ENCODE measurements around the gene ZNF254.
"Not testable (repeated sequence)": the region's sequence is repeated elsewhere in the genome, so short reads cannot be mapped to it uniquely, and the experiment has no call there.

The ZNF254 gene

DNA sequence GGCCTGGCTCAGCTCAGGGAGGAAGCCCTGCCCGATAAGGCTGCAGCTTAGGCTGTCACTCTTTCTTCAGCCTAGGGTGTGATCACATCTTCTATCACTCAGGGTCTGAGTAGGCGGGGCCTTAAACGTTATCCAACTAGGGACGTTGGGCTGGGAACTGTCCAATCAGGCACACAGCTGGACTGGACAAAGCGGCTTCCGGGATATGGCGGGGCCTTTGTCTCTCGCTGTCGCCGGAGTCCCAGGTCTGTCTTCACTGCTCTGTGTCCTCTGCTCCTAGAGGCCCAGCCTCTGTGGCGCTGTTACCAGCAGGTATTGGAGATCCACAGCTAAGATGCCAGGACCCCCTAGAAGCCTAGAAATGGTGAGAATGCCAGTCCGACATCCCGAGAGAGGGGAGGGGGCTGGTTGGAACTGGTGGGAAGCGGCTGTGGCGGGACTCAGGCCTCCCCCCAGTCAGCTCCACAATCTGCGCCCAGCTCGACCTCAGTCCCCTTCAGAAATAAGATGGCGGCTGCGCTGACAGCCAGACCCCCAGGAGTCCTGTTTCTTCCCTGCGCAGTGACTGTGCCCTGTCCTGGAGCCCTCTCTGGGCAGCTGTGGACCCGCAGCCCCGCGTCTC, at the start of gene ZNF254:
Gene ZNF254, plus strand, starts transcription at position 214 of the 622 bp plus-strand sequence. Its CDS starts 121 bp downstream, at position 335.
- no peaks in the 10 kb centered on the region for H3K4me1 Mint-ChIP-seq (ENCODE audit: low read depth)

DNA sequence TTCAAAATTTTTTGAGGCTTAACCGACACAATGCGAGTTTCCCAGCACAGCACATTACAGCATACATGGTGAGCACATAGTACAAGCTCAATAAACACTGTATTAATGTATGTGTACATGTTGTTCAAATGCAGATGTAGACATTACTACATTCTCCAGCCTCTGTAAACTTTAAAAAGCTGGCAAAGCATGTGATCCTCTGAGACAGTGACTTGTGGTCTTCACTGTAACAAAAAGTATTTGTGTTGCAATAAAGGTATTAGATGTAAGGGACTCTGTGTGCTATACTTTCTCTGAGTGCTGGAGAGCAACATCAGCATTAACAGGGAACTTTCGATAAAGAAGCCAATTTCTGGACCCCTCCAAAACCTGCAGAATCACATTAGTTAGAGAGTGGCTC, 46.4 kb upstream of the ZNF254 start:
- no peaks in the 10 kb centered on the region for H3K27me3 Mint-ChIP-seq (ENCODE audit: low read depth)
- no peak overlapping the region for H3K27ac Mint-ChIP-seq
- H3K4me1 Mint-ChIP-seq (ENCODE audit: low read depth) = peaks cover 5% of the 10 kb centered on the region
- H3K36me3 Mint-ChIP-seq (ENCODE audit: low read depth) = peaks cover 48% of the 10 kb centered on the region
- H3K9me3 Mint-ChIP-seq = peaks cover 5% of the 10 kb centered on the region
- no peak overlapping the region for H3K4me3 Mint-ChIP-seq

More for the DNA sequence above, at the start of gene ZNF254:
- Mint-ChIP-seq H3K36me3 (ENCODE audit: low read depth) (peaks cover 15% of the 10 kb centered on the region), H3K27ac (peak within 1 kb of the TSS; percentile 90), H3K4me3 (peak within 1 kb of the TSS; percentile 91), H3K27me3 (ENCODE audit: low read depth) (no peaks in the 10 kb centered on the region), H3K9me3 (peaks cover 11% of the 10 kb centered on the region)

DNA sequence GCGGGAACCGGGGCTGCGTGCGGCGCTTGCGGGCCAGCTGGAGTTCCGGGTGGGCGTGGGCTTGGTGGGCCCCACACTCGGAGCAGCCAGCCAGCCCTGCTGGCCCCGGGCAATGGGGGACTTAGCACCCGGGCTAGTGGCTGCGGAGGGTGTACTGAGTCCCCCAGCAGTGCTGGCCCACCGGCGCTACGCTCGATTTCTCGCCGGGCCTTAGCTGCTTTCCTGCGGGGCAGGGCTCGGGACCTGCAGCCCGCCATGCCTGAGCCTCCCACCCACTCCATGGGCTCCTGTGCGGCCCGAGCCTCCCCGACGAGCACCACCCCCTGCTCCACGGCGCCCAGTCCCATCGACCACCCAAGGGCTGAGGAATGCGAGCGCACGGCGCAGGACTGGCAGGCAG, 45.7 kb upstream of the ZNF254 start:
- H3K4me3 Mint-ChIP-seq; H3K27me3 Mint-ChIP-seq (ENCODE audit: low read depth); H3K27ac Mint-ChIP-seq; H3K4me1 Mint-ChIP-seq (ENCODE audit: low read depth); H3K9me3 Mint-ChIP-seq: not testable (repeated sequence)
- peaks cover 46% of the 10 kb centered on the region for H3K36me3 Mint-ChIP-seq (ENCODE audit: low read depth)

GRCh38 chr19:24046550-24046949, 40.4 kb upstream of the ZNF254 start:
- peaks cover 5% of the 10 kb centered on the region for H3K9me3 Mint-ChIP-seq
- no peaks in the 10 kb centered on the region for H3K4me1 Mint-ChIP-seq (ENCODE audit: low read depth)
- no peaks in the 10 kb centered on the region for H3K27me3 Mint-ChIP-seq (ENCODE audit: low read depth)
- no peak overlapping the region for H3K27ac Mint-ChIP-seq
- no peak overlapping the region for H3K4me3 Mint-ChIP-seq
- peaks cover 64% of the 10 kb centered on the region for H3K36me3 Mint-ChIP-seq (ENCODE audit: low read depth)

DNA sequence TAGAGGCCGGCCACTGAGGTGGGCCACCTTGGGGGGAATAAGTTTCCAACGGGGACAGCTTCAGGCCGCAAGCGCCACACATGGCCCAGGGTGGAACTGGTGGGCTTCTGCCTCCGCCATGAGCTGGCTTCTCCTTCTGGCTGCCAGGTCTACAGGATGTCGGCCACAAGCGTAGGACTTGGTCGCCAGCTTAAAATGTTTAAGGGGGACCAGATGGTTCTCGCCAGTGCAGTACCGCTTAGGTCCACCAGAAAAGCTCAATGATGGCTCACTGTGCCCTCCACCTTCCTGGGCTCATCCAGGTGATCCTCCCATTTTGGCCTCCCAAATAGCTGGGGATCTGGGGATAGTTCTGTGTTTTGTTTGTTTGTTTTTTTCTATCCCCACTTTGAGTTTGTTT, 38.7 kb upstream of the ZNF254 start:
- H3K36me3 Mint-ChIP-seq (ENCODE audit: low read depth) = peaks cover 69% of the 10 kb centered on the region

DNA sequence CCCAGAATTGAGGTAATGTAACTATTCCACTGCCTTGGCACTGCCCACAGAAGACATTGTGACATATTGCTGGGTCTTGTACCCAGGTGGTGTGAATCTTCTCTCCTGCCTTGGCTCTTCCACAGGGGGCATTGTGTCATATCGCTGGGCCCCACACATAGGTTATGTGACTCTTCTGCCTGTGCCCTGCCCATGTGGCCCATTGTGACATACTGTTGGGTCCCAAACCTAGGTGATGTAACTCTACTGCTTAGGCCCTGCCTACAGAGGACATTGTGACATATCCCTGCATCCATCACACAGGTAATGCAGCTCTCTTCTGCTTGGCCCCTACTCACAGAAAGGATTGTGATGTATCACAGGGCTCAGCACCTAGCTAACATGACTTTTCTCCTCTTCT, 37.5 kb upstream of the ZNF254 start:
- Mint-ChIP-seq H3K27ac (no peak overlapping the region), H3K27me3 (ENCODE audit: low read depth) (no peaks in the 10 kb centered on the region), H3K36me3 (ENCODE audit: low read depth) (peaks cover 73% of the 10 kb centered on the region), H3K9me3 (peaks cover 5% of the 10 kb centered on the region), H3K4me1 (ENCODE audit: low read depth) (peaks cover 6% of the 10 kb centered on the region), H3K4me3 (no peak overlapping the region)

More for the DNA sequence above, 38.7 kb upstream of the ZNF254 start:
- Mint-ChIP-seq H3K4me3 (no peak overlapping the region), H3K27ac (no peak overlapping the region), H3K4me1 (ENCODE audit: low read depth) (no peaks in the 10 kb centered on the region), H3K9me3 (peaks cover 5% of the 10 kb centered on the region), H3K27me3 (ENCODE audit: low read depth) (no peaks in the 10 kb centered on the region)

DNA sequence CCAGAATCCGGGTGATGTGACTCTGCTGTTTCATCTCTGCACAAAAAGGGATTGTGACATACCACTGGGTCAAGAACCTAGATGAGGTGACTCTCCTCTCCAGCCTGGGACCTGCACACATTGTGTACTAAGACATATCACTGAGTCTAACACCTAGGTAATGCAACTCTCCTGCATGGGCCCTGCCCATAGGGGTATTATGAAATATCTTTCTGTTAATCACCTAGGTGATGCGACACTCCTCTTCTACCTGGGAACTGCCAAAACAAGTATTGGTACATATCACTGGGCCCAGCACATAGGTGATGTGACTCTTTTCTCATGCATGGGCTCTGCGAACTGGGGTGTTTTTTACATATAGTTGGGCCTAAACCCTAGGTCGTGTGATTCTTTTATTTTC, 35.5 kb upstream of the ZNF254 start:
- H3K4me3 Mint-ChIP-seq = no peak overlapping the region
- H3K27me3 Mint-ChIP-seq (ENCODE audit: low read depth) = no peaks in the 10 kb centered on the region
- H3K4me1 Mint-ChIP-seq (ENCODE audit: low read depth) = peaks cover 6% of the 10 kb centered on the region
- no peak overlapping the region for H3K27ac Mint-ChIP-seq
- H3K9me3 Mint-ChIP-seq = peaks cover 5% of the 10 kb centered on the region
- peaks cover 73% of the 10 kb centered on the region for H3K36me3 Mint-ChIP-seq (ENCODE audit: low read depth)

DNA sequence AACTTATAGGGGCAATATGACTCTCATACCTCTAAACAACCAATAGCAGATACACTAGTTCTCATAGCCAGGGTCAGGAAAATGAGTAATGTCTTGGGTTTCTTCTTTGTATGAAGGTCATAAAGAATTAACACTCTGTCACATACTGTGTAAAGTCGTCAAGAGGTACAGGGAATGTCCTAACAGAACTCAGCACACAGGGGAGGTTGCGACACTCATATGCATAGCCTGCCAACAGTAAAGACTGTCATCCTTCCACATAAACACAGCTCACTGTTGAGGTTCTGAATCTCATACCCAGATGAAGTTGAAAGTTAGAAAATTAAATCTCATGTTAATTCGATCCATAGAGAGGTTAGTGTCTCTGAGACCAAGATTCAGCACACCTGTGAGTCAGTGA, 34.2 kb upstream of the ZNF254 start:
- Mint-ChIP-seq H3K4me1 (ENCODE audit: low read depth) (peaks cover 6% of the 10 kb centered on the region), H3K4me3 (no peak overlapping the region), H3K27me3 (ENCODE audit: low read depth) (no peaks in the 10 kb centered on the region), H3K36me3 (ENCODE audit: low read depth) (peaks cover 65% of the 10 kb centered on the region), H3K9me3 (peaks cover 5% of the 10 kb centered on the region), H3K27ac (no peak overlapping the region)

DNA sequence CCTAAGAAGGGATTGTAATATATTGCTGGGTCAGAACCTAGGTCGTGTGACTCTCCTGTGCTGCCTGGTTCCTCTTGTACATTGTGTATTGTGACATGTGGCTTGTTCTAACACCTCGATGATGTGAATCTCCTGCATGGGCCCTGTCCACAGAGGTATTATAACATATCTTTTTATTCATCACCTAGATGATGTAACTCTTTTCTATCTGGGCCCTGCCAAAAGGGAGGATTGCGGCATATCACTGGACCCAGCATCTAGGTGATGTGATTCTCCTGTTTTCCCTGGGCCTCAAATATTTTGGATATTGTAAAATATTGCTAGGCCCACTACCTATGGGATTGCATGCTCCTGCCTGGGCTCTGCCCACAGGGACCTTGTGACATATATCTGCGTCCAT, 33.4 kb upstream of the ZNF254 start:
- Mint-ChIP-seq H3K36me3 (ENCODE audit: low read depth) (peaks cover 64% of the 10 kb centered on the region), H3K9me3 (peaks cover 3% of the 10 kb centered on the region), H3K4me1 (ENCODE audit: low read depth) (peaks cover 6% of the 10 kb centered on the region), H3K27ac (no peak overlapping the region), H3K27me3 (ENCODE audit: low read depth) (no peaks in the 10 kb centered on the region), H3K4me3 (no peak overlapping the region)

DNA sequence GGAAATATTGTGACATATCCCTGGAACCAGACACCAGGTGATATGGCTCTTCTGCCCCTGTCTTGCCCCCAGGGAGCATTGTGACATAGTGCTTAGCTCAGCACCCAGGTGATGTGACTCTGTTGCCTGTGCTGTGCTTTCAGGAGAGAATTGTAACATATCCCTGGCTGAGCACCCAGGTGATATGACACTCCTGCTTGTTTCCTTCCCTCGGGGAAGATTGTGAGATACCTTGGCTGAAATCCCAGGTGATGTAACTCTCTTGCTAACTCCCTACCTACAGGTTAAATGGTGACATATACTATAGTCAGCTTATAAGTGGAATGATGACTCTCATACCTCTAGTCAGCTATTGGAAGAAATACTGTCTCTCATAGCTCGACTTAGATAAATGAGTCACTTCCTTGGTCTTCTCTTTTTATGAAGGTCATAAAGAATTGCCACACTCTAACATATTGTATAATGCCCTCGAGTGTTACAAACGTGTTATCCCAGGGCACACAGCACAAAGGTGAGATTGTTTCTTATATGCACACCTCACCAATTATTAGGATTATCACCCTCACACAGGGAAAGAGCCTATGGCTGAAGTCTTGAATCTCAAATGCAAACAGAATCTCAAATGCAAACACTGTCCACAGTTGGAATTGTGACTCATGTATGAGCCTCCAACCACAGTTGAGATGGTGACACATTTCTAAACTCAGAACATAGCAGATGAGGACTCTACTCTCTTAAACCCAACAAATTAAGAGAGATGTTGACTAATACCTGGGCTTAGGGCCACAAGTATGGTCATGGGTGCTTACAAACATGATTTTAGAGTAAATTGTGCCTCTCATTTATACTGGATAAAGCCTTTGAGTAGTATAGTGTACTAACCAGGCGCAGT, 32.7 kb upstream of the ZNF254 start:
- Mint-ChIP-seq H3K4me3 (no peak overlapping the region), H3K9me3 (no peaks in the 10 kb centered on the region), H3K4me1 (ENCODE audit: low read depth) (peaks cover 6% of the 10 kb centered on the region), H3K27ac (peak overlapping the region; percentile 17), H3K36me3 (ENCODE audit: low read depth) (peaks cover 65% of the 10 kb centered on the region), H3K27me3 (ENCODE audit: low read depth) (no peaks in the 10 kb centered on the region)

DNA sequence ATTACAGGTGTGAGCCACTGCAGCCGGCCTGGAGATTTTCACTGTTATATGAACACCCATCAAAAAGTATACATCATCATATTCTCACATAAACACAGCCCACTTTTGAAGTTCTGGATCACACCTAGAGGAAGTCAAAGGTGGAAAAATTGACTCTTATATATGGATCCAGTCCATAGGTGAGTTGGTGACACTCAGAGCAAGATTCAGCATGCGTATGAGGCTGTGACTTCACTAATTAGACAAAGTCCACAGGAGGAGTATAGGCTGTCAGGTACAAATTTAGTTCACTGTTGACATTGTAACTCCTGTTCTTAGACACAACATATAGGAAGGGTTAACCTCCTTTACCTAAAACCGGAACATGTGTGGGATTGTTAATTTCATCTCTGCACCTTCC, 31.4 kb upstream of the ZNF254 start:
- Mint-ChIP-seq H3K4me3 (no peak overlapping the region), H3K27ac (no peak overlapping the region), H3K9me3 (no peaks in the 10 kb centered on the region), H3K27me3 (ENCODE audit: low read depth) (no peaks in the 10 kb centered on the region), H3K36me3 (ENCODE audit: low read depth) (peaks cover 63% of the 10 kb centered on the region), H3K4me1 (ENCODE audit: low read depth) (peaks cover 6% of the 10 kb centered on the region)

DNA sequence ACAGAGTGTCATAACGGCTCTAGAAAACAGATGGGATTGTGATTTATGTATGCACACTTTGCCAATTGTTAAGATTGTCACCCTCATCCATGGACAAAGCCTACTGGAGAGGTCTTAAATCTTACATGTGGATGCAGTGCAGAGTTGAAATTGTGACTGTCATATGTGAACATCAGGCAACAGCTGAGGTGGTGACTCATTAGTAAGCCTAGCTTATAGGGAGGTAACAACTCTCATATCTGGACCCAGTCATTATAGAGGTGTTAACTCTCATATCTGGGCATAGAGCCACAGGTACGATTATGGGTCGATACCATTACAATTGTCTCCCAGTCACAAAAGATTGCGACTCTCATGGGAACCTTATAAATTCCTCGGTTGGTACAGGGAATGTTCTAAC, 29.8 kb upstream of the ZNF254 start:
- H3K36me3 Mint-ChIP-seq (ENCODE audit: low read depth) = peaks cover 51% of the 10 kb centered on the region
- H3K4me1 Mint-ChIP-seq (ENCODE audit: low read depth) = peaks cover 6% of the 10 kb centered on the region
- H3K27me3 Mint-ChIP-seq (ENCODE audit: low read depth) = no peaks in the 10 kb centered on the region
- no peak overlapping the region for H3K27ac Mint-ChIP-seq
- no peaks in the 10 kb centered on the region for H3K9me3 Mint-ChIP-seq
- no peak overlapping the region for H3K4me3 Mint-ChIP-seq

GRCh38 chr19:24059563-24060295, 27.3 kb upstream of the ZNF254 start:
- Mint-ChIP-seq H3K4me3 (no peak overlapping the region), H3K9me3 (no peaks in the 10 kb centered on the region), H3K27ac (no peak overlapping the region), H3K27me3 (ENCODE audit: low read depth) (no peaks in the 10 kb centered on the region), H3K36me3 (ENCODE audit: low read depth) (peaks cover 33% of the 10 kb centered on the region), H3K4me1 (ENCODE audit: low read depth) (no peaks in the 10 kb centered on the region)

- Mint-ChIP-seq H3K4me3 (no peak overlapping the region), H3K4me1 (ENCODE audit: low read depth) (no peaks in the 10 kb centered on the region), H3K36me3 (ENCODE audit: low read depth) (peaks cover 34% of the 10 kb centered on the region), H3K27me3 (ENCODE audit: low read depth) (no peaks in the 10 kb centered on the region), H3K27ac (no peak overlapping the region), H3K9me3 (no peaks in the 10 kb centered on the region)
These were observed 26.2 kb upstream of the ZNF254 start for GRCh38 chr19:24060687-24061356.
